Colonic mucosa (tissue), 4 donors: ENCODE data around the gene ICA1. TPM values are rescaled to one million over a fixed set of nuclear protein-coding genes. Genes with fewer than 3 reads are reported as not detected.

Source experiments
- DNase-seq: peaks from one replicate; pipeline ENCODE4 v3.0.0-alpha.2; 2020
- H3K27ac ChIP-seq: fragments of 200-600 bp; one replicate; pipeline ENCODE4 v1.8.0; 2021
- H3K27me3 ChIP-seq: fragments of 200-600 bp; one replicate; pipeline ENCODE4 v1.8.0; 2021
- H3K36me3 ChIP-seq: fragments of 200-600 bp; one replicate; pipeline ENCODE4 v1.8.0; 2021
- H3K4me1 ChIP-seq: fragments of 200-600 bp; one replicate; pipeline ENCODE4 v1.8.0; 2021; ENCODE audit warnings: mild to moderate bottlenecking
- H3K4me3 ChIP-seq: fragments of 200-600 bp; one replicate; pipeline ENCODE4 v1.8.0; 2021
- H3K9ac ChIP-seq, 2 donors: one replicate each; pipeline ENCODE4 v1.7.0; 2013; ENCODE audit warnings: control low read depth in 2 of 2, low read depth in 2 of 2, low read length in 2 of 2
- H3K9me3 ChIP-seq: fragments of 200-600 bp; one replicate; pipeline ENCODE4 v1.8.0; 2021
- CTCF ChIP-seq: fragments of 200-600 bp; IDR thresholded peaks from one replicate; pipeline ENCODE4 v1.8.0; 2022; ENCODE audit warnings: antibody characterized with exemption, mild to moderate bottlenecking
- intact Hi-C: fragments of 100-400 bp; cut with DNase I; formaldehyde crosslinking; loops from one replicate; pipeline ENCODE4 v1.14.1; 2022
- total RNA-seq, 2 donors: library from RNA; stranded (reverse); fragmentation: NEBNext Ultra II Directional in 1 of 2; extraction: Animal tissue kit (Norgen Biotek cat#: 25700) in 1 of 2; gene quantifications; one replicate each; pipeline ENCODE4 v1.2.1, GENCODE V29; 2021
- donor health status: healthy.
- donor health status: DM: no; HTN: no; CAD: no.
- donor health status: DM: no; HTN: no; CAD: no.

ICA1 gene
- total RNA-seq, 2 donors from 2014 or later, result 46.1 to 47.5 TPM

- no peak for DNase-seq
- H3K36me3 ChIP-seq, result no peaks in the 10 kb centered on the region
- H3K27ac ChIP-seq, result no peak overlapping the region
- H3K9ac ChIP-seq, result no peak overlapping the region
- no peaks in the 10 kb centered on the region for H3K4me1 ChIP-seq
- no peak overlapping the region for H3K4me3 ChIP-seq
- intact Hi-C loops, result no loop called here
- no peak for TF ChIP-seq CTCF
- H3K9me3 ChIP-seq, result no peaks in the 10 kb centered on the region
- no peaks in the 10 kb centered on the region for H3K27me3 ChIP-seq
Observed at GRCh38 chr7:8114175-8114574, 147.8 kb downstream of the ICA1 start.

GRCh38 chr7:8113184-8113583 lies 148.8 kb downstream of the ICA1 start:
- H3K9me3 ChIP-seq, result no peaks in the 10 kb centered on the region
- TF ChIP-seq CTCF, result no peak
- no peak overlapping the region for H3K9ac ChIP-seq
- intact Hi-C loops, result no loop called here
- H3K27ac ChIP-seq, result no peak overlapping the region
- H3K27me3 ChIP-seq, result no peaks in the 10 kb centered on the region
- no peaks in the 10 kb centered on the region for H3K36me3 ChIP-seq
- no peaks in the 10 kb centered on the region for H3K4me1 ChIP-seq
- DNase-seq, result no peak
- no peak overlapping the region for H3K4me3 ChIP-seq

GRCh38 chr7:8112685-8113084 lies 149.3 kb downstream of the ICA1 start:
- Histone ChIP-seq H3K4me3 (no peak overlapping the region), H3K27ac (no peak overlapping the region), H3K36me3 (no peaks in the 10 kb centered on the region), H3K27me3 (no peaks in the 10 kb centered on the region), H3K9ac (no peak overlapping the region), H3K4me1 (no peaks in the 10 kb centered on the region), H3K9me3 (no peaks in the 10 kb centered on the region)
- intact Hi-C loops, result no loop called here
- no peak for TF ChIP-seq CTCF
- no peak for DNase-seq

GRCh38 chr7:8111282-8111960 lies 150.5 kb downstream of the ICA1 start:
- intact Hi-C loops, result no loop called here

GRCh38 chr7:8109196-8110022 lies 152.6 kb downstream of the ICA1 start:
- Histone ChIP-seq H3K4me3 (no peak overlapping the region), H3K9me3 (no peaks in the 10 kb centered on the region), H3K9ac (no peak overlapping the region), H3K27ac (no peak overlapping the region), H3K27me3 (no peaks in the 10 kb centered on the region), H3K36me3 (no peaks in the 10 kb centered on the region), H3K4me1 (no peaks in the 10 kb centered on the region)
- no peak for TF ChIP-seq CTCF
- intact Hi-C loops, result no loop called here
- no peak for DNase-seq

More at GRCh38 chr7:8111282-8111960, 150.5 kb downstream of the ICA1 start:
- TF ChIP-seq CTCF, result no peak
- H3K4me3 ChIP-seq, result no peak overlapping the region
- H3K9me3 ChIP-seq, result no peaks in the 10 kb centered on the region
- no peak overlapping the region for H3K9ac ChIP-seq
- no peaks in the 10 kb centered on the region for H3K36me3 ChIP-seq
- no peak for DNase-seq
- no peaks in the 10 kb centered on the region for H3K27me3 ChIP-seq
- H3K27ac ChIP-seq, result no peak overlapping the region
- H3K4me1 ChIP-seq, result no peaks in the 10 kb centered on the region
